ENCODE measurements around the gene CEP20. TPM values are rescaled to one million over a fixed set of nuclear protein-coding genes. Genes with fewer than 3 reads are reported as not detected.
A peak's percentile ranks its signal among the peaks of the same experiment; 100 is the strongest.

Gene CEP20
- total RNA-seq, 1 donor from 2014 or later = 36.4 TPM

DNA sequence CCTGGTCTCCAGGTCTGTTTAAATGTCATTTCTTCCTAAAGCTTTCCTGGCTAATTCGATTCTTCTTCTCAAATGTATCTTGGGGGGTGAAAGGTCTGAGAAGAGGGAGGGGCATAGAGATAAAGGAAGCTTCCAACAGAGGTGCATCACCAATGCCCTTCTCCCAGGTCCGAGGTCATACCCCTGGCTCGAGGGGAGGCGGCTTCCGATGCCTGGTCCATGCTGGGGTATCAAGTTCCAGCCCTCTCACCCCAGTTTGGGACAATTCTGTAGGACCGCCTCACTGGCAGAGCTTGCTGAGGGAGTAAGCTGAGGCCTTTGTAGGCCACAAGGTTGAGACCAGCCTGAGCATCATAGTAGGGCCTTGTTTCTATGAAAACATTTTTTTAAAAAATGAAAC, 10.3 kb upstream of the CEP20 start:
- CTCF ChIA-PET = no interaction called here
- H3K36me3 Mint-ChIP-seq (ENCODE audit: low read depth) = no peaks in the 10 kb centered on the region
- ATAC-seq (ENCODE audit: low read depth) (no peak), DNase-seq (no peak)
- intact Hi-C loops (cut with micrococcal nuclease) = no loop called here
- POLR2A ChIA-PET = interaction anchor here (2.7 kb wide), 1 partner anchor 10 kb away, joined by 11 read pairs; the partner anchor contains the start of gene CEP20
- peaks cover 13% of the 10 kb centered on the region for H3K4me1 Mint-ChIP-seq
- TF ChIP-seq, protein P1, sequence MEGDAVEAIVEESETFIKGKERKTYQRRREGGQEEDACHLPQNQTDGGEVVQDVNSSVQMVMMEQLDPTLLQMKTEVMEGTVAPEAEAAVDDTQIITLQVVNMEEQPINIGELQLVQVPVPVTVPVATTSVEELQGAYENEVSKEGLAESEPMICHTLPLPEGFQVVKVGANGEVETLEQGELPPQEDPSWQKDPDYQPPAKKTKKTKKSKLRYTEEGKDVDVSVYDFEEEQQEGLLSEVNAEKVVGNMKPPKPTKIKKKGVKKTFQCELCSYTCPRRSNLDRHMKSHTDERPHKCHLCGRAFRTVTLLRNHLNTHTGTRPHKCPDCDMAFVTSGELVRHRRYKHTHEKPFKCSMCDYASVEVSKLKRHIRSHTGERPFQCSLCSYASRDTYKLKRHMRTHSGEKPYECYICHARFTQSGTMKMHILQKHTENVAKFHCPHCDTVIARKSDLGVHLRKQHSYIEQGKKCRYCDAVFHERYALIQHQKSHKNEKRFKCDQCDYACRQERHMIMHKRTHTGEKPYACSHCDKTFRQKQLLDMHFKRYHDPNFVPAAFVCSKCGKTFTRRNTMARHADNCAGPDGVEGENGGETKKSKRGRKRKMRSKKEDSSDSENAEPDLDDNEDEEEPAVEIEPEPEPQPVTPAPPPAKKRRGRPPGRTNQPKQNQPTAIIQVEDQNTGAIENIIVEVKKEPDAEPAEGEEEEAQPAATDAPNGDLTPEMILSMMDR (IDR thresholded peaks at IDR 0.05) = no peak
- no peak overlapping the region for H3K4me3 Mint-ChIP-seq
- H3K9me3 Mint-ChIP-seq = no peaks in the 10 kb centered on the region
- H3K27ac Mint-ChIP-seq = no peak overlapping the region
- H3K27me3 Mint-ChIP-seq = no peaks in the 10 kb centered on the region

DNA sequence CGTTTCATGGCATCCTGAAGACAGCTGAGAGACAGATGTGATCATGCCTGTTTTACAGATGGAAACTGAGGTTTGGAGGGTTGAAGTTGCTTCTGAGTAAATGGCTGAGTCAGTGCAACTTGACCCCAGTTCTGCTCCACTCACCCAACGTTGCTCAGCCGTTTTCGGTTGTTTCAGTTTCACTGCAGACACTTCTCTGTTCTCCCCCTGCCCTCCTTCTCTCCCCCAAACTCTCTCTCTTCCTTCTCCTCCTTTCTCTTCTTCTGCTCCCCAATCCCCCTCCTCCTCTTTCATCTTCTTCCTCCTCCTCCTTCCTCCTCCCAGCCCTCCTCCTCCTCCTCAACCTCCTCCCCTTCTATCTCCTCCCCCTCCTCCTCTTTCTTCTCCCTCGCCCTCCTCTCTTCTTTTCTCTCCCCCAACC, 9.4 kb upstream of the CEP20 start:
- ChIA-PET POLR2A (interaction anchor here (2.7 kb wide), 1 partner anchor 10 kb away, joined by 11 read pairs; the partner anchor contains the start of gene CEP20), CTCF (no interaction called here)
- Mint-ChIP-seq H3K36me3 (ENCODE audit: low read depth) (no peaks in the 10 kb centered on the region), H3K4me3 (no peak overlapping the region), H3K4me1 (peaks cover 13% of the 10 kb centered on the region), H3K9me3 (no peaks in the 10 kb centered on the region), H3K27me3 (no peaks in the 10 kb centered on the region), H3K27ac (no peak overlapping the region)
- peak; percentile 37 for ATAC-seq (ENCODE audit: low read depth)
- no peak for DNase-seq
- TF ChIP-seq, protein P1 (IDR thresholded peaks at IDR 0.05) = no peak
- intact Hi-C loops (cut with micrococcal nuclease) = no loop called here

DNA sequence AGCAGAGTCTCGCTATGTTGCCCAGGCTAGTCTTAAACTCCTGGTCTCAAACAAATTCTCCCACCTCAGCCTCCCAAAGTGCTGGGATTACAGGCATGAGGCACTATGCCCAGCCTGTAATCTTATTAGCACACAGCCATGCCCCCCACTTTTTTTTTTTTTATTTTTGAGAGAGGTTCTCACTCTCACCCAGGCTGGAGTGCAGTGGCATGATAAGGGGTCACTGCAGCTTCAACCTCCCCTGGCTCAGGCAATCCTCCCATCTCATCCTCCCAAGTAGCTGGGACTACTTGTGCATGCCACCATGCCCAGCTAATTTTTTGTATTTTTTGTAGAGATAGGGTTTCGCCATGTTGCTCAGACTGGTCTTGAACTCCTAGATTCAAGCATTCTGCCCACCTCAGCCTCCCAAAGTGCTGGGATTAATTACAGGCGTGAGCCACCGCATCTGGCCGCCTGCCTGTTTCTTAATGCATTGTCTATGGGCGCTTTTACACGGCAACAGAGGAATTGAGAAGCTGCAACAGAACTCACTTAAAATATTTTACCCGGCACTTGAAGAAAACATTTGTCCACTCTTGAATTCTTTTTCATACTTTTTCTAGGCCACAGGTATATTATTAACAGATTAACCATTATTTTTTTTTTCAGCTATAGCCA, 8.8 kb upstream of the CEP20 start:
- Mint-ChIP-seq H3K9me3 (no peaks in the 10 kb centered on the region), H3K4me3 (no peak overlapping the region), H3K4me1 (peaks cover 13% of the 10 kb centered on the region), H3K36me3 (ENCODE audit: low read depth) (no peaks in the 10 kb centered on the region), H3K27me3 (no peaks in the 10 kb centered on the region), H3K27ac (no peak overlapping the region)
- POLR2A ChIA-PET = interaction anchor here (2.7 kb wide), 1 partner anchor 9 kb away, joined by 11 read pairs; the partner anchor contains the start of gene CEP20
- DNase-seq (no peak), ATAC-seq (ENCODE audit: low read depth) (no peak)
- intact Hi-C loops (cut with micrococcal nuclease) = no loop called here
- TF ChIP-seq, protein P1 (IDR thresholded peaks at IDR 0.05) = no peak
- CTCF ChIA-PET = interaction anchor here (1.3 kb wide), 1 partner anchor 22 kb away, joined by 3 read pairs; no protein-coding TSS in a partner anchor

DNA sequence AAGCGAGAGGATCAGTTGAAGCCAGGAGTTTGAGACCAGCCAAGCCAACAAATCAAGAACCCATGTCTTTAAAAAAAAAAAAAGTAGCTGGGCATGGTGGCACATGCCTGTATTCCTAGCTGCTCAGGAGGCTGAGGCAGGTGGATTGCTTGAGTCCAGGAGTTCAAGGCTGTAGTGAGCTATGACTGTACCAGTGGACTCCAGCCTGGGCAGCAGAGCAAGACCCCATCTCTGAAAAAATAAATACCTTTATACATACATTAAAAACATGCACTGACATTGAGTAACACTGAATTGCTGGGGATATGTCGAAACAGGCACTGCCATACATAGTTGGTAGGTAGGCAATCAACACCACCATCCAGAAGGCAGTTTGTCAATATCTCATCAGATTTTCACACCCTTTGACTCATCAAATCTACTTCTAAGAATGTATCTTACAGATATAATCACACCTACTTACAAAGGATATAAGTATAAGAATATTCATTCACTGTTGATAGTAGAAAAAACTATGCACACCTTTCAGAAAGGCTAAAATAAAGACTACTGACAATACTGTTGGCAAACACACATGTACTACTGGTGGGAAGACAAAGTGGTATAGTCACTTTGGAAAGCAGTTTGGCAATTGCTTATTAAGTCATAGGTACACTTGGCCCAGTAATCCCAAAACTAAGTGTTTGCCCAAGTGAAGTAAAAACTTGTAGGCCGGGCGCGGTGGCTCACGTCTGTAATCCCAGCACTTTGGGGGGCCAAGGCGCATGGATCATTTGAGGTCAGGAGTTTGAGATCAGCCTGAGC, 6.4 kb upstream of the CEP20 start:
- ChIA-PET POLR2A (no interaction called here), CTCF (no interaction called here)
- Mint-ChIP-seq H3K4me1 (peaks cover 8% of the 10 kb centered on the region), H3K9me3 (no peaks in the 10 kb centered on the region), H3K27me3 (no peaks in the 10 kb centered on the region), H3K4me3 (no peak overlapping the region), H3K36me3 (ENCODE audit: low read depth) (no peaks in the 10 kb centered on the region), H3K27ac (no peak overlapping the region)
- no peak for DNase-seq
- intact Hi-C loops (cut with micrococcal nuclease) = no loop called here
- TF ChIP-seq, protein P1 (IDR thresholded peaks at IDR 0.05) = no peak
- ATAC-seq (ENCODE audit: low read depth) = no peak

DNA sequence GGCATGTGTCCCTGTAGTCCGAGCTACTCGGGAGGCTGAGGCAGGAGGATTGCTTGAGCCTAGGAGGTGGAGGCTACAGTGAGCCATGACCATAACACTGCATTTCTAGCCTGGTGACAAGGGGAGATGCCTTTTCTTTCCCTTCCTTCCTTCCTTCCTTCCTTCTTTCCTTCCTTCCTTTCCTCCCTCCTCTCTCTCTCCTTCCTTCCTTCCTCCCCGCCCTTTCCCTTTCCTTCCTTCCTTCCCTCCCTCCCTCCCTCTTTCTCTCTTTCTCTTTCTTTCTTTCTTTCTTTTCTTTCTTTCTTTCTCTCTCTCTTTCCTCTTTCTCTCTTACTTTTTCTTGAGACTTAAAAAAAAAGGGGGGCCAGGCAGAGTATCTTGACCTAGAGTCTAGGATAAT, 3.1 kb upstream of the CEP20 start:
- H3K4me3 Mint-ChIP-seq = no peak overlapping the region
- DNase-seq (no peak), ATAC-seq (ENCODE audit: low read depth) (no peak)
- H3K4me1 Mint-ChIP-seq = peaks cover 20% of the 10 kb centered on the region
- H3K9me3 Mint-ChIP-seq = no peaks in the 10 kb centered on the region
- no peaks in the 10 kb centered on the region for H3K27me3 Mint-ChIP-seq
- no peak overlapping the region for H3K27ac Mint-ChIP-seq
- ChIA-PET POLR2A (no interaction called here), CTCF (no interaction called here)
- intact Hi-C loops (cut with micrococcal nuclease) = no loop called here
- H3K36me3 Mint-ChIP-seq (ENCODE audit: low read depth) = peaks cover 5% of the 10 kb centered on the region
- TF ChIP-seq, protein P1 (IDR thresholded peaks at IDR 0.05) = no peak

Measured in activated B cell treated with CpG ODN at 0.5 μM for 24 hours (primary cell).